ENCODE data around the gene BEST1.

BEST1 gene

GRCh38 chr11:61950035-61950547 is at the start of gene BEST1:
Gene BEST1, plus strand, starts transcription at chr11:61950351. Its CDS starts 1,456 bp downstream, at chr11:61951807.
- DNase-seq = no peak

DNA sequence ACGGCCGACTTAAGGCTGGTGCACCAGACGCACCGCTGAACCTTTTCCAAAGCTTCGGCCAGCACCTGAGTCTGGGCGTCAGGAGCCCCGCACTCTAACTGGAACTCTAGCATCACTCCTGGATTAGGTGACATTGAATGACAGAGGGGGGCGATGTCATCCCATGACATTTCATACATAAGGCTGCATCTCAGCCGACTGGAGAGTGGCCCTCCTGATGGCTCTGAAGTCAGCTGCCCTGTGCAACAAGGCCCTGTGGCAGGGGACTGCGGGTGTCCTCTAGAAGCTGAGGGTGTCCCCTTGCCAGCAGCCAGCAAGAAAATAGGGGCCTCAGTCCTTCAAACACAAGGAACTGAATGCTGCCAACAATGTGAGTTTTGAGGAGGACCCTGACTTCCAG is 48.8 kb upstream of the BEST1 start:
- DNase-seq = no peak

- no peak for DNase-seq
Observed at GRCh38 chr11:61902313-61902712, 47.8 kb upstream of the BEST1 start.

DNA sequence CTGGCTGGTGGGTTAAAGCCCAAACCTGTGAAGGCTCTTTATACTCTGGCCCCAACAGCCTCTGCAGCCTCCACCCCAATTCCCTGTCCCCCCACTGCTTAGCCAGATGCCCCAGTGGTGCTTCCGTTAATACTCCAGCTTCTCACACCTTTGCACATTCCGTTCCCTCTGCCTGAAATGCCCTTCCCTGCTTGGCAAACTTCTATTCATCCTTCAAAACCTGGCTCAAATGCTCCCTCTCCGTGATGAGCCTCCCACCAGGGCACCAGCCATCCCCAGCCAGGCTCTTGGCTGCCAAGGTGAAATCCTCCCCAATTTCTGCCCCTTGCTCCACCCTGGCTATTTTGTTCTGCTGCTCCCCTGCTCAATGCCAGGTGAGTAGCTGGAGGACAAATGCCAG is 46.3 kb upstream of the BEST1 start:
- no peak for DNase-seq

GRCh38 chr11:61904539-61905048 is 45.6 kb upstream of the BEST1 start:
- DNase-seq = peak; percentile 60

DNA sequence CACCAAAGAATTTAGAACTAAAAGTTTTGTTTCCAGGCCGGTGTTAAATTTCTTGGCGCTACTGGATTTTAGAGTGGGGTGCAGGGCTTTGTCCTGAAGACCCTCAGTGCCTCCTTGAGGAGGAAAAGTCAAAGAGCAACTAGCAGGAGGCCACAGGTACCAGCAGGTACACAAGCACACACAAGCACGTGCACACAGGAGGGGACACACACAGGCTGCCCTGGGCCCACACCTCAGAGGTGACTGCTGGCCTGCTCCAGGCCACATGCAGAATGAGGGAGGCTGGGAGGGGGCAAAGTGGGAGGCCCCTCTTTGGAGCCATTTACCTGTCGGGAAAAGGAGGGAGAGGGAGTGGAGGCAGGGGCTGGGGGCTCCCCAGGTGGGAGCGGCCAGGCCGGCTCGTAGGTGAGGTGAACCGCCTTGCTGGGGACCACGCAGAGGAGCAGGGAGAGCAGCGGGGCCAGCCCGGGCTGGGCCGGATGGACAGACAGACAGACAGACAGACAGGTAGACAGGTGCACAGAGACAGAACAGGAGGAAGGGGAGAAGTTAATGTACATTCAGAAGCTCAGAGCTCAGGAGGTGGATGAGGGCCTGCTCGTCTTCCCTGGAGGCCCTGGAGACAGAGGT is 45.0 kb upstream of the BEST1 start:
- DNase-seq = no peak

DNA sequence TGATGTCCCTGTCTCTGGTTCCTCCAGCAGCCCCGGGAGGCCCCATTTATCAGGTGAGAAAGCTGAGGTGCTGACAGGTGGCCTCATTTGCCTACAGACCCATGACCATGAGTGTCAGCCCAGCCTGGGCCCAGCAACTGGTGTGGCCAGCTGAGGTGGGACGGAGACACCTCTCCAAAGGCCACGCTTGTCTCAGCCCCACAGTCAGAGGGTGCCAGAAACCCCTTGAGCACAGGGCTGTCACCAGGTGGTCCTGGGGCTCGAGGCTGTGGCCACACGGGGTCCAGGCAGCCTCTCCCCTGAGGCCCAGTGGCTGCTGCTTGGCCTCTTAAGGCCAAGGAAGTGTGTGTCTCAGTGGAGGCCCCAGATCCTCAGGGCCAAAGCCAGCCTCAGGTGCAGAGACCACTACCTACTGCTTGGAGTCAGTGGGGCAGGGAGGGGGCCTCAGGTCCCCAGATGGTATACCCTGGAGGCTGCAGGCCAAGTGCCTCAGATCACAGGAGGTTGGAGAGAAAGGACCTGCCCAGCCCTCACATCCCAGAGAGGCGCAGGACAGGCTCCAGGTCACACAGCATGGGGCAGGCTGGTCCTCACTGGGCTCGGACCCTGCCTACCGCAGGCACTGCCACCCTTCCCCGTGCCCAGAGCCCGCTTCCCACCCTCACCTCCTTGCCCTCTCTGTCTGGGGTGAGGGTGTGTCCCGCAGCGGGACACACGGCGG is 44.2 kb upstream of the BEST1 start:
- no peak for DNase-seq

GRCh38 chr11:61906522-61906909 is 43.6 kb upstream of the BEST1 start:
- no peak for DNase-seq

- DNase-seq = no peak
Observed at GRCh38 chr11:61907282-61907681, 42.9 kb upstream of the BEST1 start.

- DNase-seq = no peak
Observed at GRCh38 chr11:61907871-61908729, 42.1 kb upstream of the BEST1 start.

GRCh38 chr11:61908730-61909316 is 41.3 kb upstream of the BEST1 start:
- no peak for DNase-seq

DNA sequence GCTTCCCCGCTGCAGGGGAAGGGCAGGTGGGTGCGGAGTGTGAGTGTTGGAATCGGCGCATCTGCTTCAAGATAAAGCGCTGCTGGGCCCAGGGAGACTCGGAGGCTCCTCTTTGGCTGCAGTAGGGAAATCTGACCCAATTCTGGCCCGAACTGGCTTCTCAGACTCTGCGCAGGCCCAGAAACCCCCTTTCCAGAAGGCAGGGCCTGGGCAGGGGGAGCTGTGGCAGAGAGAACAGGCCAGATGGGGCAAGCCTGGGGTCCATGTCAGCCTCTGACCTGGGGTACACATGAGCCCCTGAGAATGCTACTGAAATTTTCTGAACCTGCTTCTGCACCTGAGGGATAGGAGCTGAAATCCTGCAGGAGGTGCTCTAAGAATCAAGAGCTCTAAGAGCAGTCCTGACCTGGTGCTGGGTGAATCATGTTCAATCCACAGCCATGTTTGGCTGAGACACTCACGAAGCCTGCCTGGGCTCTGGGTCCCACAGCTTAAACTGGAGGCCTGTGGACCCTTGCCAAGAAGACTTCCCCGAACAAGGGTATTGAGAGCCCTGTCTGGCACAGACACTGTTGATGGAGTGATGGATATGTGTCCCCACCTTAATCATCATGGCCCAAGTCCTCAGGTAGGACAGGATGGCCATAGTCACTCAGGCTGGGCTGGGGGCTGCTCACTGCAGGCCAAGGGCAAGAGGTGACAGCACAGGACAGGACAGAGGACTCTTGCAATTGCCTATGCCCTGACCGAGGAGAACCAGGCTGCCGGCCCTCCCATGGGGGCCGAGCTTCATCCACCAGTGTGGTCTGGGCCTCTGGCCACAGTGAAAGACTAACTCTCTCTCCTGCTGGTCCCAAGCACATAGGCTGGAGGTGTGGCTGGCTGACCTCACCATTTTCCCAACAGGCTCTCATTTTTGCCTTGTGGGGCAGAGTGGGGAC is 39.7 kb upstream of the BEST1 start:
- DNase-seq = no peak

- DNase-seq = no peak
Observed at GRCh38 chr11:61911128-61911700, 38.9 kb upstream of the BEST1 start.

DNA sequence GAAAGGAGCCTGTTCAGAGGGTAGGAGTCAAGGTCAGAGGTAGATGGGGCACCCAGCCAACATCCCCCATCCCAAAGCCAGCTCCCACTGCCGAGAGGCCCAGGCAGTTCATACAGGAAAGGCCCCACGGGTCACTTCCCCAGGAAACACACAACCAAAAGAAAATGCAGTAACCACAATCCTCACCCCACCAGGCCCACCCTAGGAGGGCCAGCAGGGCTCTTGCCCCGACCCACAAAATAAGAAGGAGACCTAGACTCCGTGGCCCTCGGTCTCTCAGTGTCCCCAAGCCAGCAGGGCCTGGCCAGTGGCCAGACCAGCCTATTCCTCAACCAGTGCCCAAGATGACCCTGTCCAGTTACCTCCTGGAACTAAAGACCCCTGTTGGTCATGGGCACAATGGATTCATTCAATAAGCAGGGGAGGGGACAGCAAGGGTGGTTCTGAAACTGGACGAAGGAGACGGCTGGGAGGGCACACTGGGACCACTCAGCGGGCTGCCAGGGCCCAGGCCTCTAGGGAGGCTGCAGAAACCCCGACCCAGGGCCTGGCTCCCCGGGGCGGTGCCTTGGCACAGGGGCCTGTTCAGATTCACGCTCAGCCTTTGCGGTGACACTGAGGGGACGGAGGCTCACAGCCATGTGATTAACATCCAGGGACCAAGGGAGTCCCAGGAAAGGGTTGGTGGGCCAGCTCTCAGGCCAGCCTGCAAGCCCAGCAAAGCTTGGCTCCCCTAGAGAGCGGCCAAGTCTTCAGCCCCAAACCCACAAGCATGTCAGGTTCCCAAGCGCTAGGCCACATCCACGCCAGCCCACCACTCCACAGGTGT is 38.2 kb upstream of the BEST1 start:
- DNase-seq = no peak

DNA sequence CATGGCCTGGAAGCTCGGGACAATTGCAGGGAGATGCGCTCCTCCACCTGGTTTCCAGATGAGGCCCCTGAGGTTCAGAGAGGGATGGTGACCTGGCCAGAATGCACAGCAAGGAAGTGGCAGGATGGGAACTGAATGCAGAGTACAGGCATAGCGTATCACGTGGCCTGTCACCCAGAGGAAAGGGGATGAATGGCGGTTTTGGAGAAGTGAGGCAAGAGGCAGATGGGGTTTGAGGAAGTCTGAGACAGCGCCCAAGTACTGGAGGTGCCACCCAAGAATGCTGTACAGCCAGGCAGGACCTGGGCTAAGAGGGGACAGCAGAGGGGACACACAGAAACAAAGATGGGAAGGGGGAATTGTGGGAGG is 37.6 kb upstream of the BEST1 start:
- no peak for DNase-seq

DNA sequence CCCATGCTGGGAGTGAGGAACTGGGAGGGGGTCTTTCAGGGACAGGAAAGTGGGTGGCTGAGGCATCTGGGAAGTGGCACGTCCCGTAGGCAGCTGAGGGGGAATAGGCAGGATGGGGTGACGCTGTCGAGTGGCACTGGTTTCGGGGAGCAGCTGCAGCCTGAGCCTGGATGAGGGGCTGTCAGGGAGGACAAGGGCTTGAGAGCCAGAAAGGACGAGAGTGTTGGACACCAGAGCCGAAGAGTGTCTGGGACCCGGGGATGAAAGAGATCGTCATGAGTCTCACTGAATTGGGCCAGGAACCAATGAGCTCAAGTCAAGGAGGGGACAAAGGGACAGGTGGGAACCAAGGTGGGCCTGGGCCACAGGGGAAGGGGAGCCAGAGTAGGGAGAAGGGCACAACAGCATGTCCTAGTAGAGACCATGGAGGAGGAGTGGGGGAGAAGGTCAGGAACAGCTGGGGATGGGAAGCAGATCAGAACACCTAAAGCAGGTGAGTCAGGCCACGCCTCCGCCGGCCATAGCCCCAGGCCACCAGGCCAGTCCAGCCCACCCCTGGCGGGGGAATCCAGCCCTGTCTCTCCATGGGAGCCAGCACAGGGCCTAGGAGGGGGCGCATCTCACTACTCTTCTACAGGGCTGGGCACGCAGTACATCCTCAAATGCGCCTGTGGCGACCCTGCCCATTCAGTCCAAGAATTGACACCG is 37.0 kb upstream of the BEST1 start:
- DNase-seq = no peak

- DNase-seq = no peak
Observed at GRCh38 chr11:61913699-61914395, 36.3 kb upstream of the BEST1 start.

- DNase-seq = no peak
Observed at GRCh38 chr11:61914471-61915171, 35.5 kb upstream of the BEST1 start.
